GM19240 (cell line): ENCODE measurements around the gene OTOG.

Experiments used
- DNase-seq: peaks from one replicate; pipeline ENCODE4 v3.0.0; 2011; ENCODE audit warnings: low spot score; ENCODE audit not compliant: insufficient read length

OTOG gene

DNA sequence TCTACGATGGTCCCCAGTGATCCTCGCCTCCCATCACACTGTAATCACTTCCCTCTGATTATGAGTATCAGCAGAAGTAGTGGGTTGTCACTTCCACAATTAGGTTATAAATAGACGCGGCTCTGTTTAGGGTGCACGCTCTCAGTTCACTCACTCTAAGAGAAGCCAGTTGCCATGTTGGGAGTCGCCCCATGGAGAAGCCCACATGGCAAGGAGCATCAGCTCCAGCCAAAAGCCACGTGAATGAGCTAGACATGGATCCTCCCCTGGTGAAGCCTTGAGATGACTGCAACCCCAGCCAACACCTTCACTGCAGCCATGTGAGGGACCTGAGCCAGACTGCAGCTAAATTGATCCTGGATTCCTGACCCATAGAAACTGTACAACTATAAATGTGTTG lies 145.9 kb downstream of the OTOG start:
- DNase-seq = no peak

GRCh38 chr11:17693531-17693930 lies 146.5 kb downstream of the OTOG start:
- no peak for DNase-seq

GRCh38 chr11:17694494-17695110 lies 147.5 kb downstream of the OTOG start:
- DNase-seq = no peak

DNA sequence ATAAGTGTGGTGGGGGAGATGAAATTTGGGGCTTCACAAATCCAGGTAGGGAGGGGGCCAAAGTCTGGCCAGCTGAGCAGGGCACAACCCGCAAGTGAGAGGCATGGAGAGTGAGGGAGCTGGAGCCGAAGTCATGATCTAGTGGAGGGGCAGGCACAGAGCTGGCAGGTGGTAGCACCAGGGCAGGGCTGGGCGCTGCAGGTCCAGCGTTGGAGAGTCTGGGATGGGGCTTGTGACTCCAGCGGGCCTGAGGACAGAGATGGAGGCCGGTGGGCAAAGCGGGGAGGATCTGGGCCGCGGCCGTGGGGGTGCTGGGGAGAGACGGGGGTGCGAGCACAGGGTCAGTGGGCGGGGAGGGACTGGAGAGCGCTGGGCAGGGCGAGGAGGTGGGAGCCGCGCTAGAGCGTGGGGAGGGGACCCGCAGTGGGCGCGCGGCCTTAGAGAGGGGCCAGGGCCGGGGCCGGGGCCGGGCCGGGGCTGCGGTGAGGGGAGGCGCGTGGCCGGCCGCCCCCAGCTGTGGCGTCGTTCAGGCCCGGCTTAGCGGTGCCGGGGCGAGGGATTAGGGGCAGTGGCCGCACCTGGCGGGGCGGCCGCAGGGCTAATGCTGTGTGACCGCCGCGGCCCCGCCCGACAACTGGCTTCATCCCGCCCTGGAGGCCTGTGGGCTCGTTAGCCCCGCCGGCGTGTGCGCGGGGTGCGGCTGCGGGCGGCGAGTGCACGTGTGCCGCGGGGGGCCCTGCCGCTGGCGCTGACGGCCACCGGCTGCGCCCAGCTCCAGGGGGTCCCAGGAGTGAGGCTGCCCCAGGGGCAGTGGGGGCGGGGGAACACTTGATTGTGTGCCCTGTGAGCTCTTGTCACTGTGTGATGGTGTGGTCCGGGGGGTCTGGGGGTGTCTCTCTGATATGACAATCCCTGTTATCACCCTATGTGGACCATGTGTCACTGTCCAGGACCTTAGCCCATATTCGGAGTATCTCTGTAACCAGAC lies 148.7 kb downstream of the OTOG start:
- DNase-seq = no peak

GRCh38 chr11:17696741-17697140 lies 149.7 kb downstream of the OTOG start:
- no peak for DNase-seq
